ENCODE measurements around the gene ELF1. TPM values are rescaled to one million over a fixed set of nuclear protein-coding genes. Genes with fewer than 3 reads are reported as not detected.
"Not testable (repeated sequence)": the region's sequence is repeated elsewhere in the genome, so short reads cannot be mapped to it uniquely, and the experiment has no call there.

The ELF1 gene
- total RNA-seq, 1 donor from 2014 or later = 47.4 TPM

- H3K27me3 Mint-ChIP-seq = no peaks in the 10 kb centered on the region
- no peak overlapping the region for H3K27ac Mint-ChIP-seq
Observed at GRCh38 chr13:40982772-40983171, 36.3 kb downstream of the ELF1 start.

GRCh38 chr13:40981949-40982348, 37.2 kb downstream of the ELF1 start:
- no peak overlapping the region for H3K27ac Mint-ChIP-seq

More at GRCh38 chr13:40982772-40983171, 36.3 kb downstream of the ELF1 start:
- Mint-ChIP-seq H3K4me1 (ENCODE audit: unreplicated experiment) (peaks cover 22% of the 10 kb centered on the region), H3K4me3 (no peak overlapping the region), H3K9me3 (no peaks in the 10 kb centered on the region), H3K36me3 (no peaks in the 10 kb centered on the region)
- DNase-seq (ENCODE audit: extremely low spot score, unreplicated experiment) = no peak
- TF ChIP-seq, protein P1, sequence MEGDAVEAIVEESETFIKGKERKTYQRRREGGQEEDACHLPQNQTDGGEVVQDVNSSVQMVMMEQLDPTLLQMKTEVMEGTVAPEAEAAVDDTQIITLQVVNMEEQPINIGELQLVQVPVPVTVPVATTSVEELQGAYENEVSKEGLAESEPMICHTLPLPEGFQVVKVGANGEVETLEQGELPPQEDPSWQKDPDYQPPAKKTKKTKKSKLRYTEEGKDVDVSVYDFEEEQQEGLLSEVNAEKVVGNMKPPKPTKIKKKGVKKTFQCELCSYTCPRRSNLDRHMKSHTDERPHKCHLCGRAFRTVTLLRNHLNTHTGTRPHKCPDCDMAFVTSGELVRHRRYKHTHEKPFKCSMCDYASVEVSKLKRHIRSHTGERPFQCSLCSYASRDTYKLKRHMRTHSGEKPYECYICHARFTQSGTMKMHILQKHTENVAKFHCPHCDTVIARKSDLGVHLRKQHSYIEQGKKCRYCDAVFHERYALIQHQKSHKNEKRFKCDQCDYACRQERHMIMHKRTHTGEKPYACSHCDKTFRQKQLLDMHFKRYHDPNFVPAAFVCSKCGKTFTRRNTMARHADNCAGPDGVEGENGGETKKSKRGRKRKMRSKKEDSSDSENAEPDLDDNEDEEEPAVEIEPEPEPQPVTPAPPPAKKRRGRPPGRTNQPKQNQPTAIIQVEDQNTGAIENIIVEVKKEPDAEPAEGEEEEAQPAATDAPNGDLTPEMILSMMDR (conservative IDR thresholded peaks at IDR 0.05) = no peak

GRCh38 chr13:40981361-40981760, 37.8 kb downstream of the ELF1 start:
- DNase-seq (ENCODE audit: extremely low spot score, unreplicated experiment) = no peak
- no peak overlapping the region for H3K4me3 Mint-ChIP-seq
- TF ChIP-seq, protein P1 (conservative IDR thresholded peaks at IDR 0.05) = no peak
- no peaks in the 10 kb centered on the region for H3K27me3 Mint-ChIP-seq
- H3K9me3 Mint-ChIP-seq = no peaks in the 10 kb centered on the region
- peaks cover 19% of the 10 kb centered on the region for H3K4me1 Mint-ChIP-seq (ENCODE audit: unreplicated experiment)
- peaks cover 4% of the 10 kb centered on the region for H3K36me3 Mint-ChIP-seq
- peak overlapping the region; percentile 30 for H3K27ac Mint-ChIP-seq

More at GRCh38 chr13:40981949-40982348, 37.2 kb downstream of the ELF1 start:
- DNase-seq (ENCODE audit: extremely low spot score, unreplicated experiment) = no peak
- no peaks in the 10 kb centered on the region for H3K27me3 Mint-ChIP-seq
- H3K36me3 Mint-ChIP-seq = peaks cover 3% of the 10 kb centered on the region
- peaks cover 22% of the 10 kb centered on the region for H3K4me1 Mint-ChIP-seq (ENCODE audit: unreplicated experiment)
- no peaks in the 10 kb centered on the region for H3K9me3 Mint-ChIP-seq
- TF ChIP-seq, protein P1 (conservative IDR thresholded peaks at IDR 0.05) = no peak
- H3K4me3 Mint-ChIP-seq = no peak overlapping the region

GRCh38 chr13:40980461-40980860, 38.7 kb downstream of the ELF1 start:
- TF ChIP-seq, protein P1 (conservative IDR thresholded peaks at IDR 0.05) = no peak
- H3K4me3 Mint-ChIP-seq = no peak overlapping the region

DNA sequence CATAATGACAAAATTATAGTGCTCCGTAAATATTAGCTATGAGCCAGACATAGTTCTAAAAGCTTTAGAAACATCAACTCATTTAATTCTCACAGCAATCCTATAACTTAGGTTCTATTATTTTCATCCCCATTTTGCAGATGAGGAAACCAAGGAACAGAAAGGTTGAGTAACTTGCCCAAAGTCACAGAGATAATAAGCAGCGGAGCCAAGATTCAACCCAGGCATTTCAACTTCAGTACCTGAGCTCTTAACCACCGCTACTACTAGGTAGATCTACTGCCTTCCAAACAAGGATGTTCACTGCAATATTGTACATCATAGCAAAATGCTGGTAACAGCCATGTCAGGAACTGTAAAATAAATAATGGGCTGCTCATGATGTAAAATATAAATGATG, 39.9 kb downstream of the ELF1 start:
- Mint-ChIP-seq H3K27me3 (no peaks in the 10 kb centered on the region), H3K4me1 (ENCODE audit: unreplicated experiment) (peaks cover 24% of the 10 kb centered on the region), H3K9me3 (no peaks in the 10 kb centered on the region), H3K36me3 (peaks cover 4% of the 10 kb centered on the region), H3K27ac (no peak overlapping the region), H3K4me3 (no peak overlapping the region)
- no peak for DNase-seq (ENCODE audit: extremely low spot score, unreplicated experiment)
- TF ChIP-seq, protein P1 (conservative IDR thresholded peaks at IDR 0.05) = no peak

More at GRCh38 chr13:40980461-40980860, 38.7 kb downstream of the ELF1 start:
- Mint-ChIP-seq H3K4me1 (ENCODE audit: unreplicated experiment) (peaks cover 15% of the 10 kb centered on the region), H3K36me3 (peaks cover 4% of the 10 kb centered on the region), H3K27me3 (no peaks in the 10 kb centered on the region), H3K27ac (no peak overlapping the region), H3K9me3 (no peaks in the 10 kb centered on the region)
- DNase-seq (ENCODE audit: extremely low spot score, unreplicated experiment) = no peak

GRCh38 chr13:40978109-40978508, 41.0 kb downstream of the ELF1 start:
- peaks cover 17% of the 10 kb centered on the region for H3K4me1 Mint-ChIP-seq (ENCODE audit: unreplicated experiment)
- H3K4me3 Mint-ChIP-seq; H3K27me3 Mint-ChIP-seq; H3K36me3 Mint-ChIP-seq; H3K27ac Mint-ChIP-seq; DNase-seq (ENCODE audit: extremely low spot score, unreplicated experiment); H3K9me3 Mint-ChIP-seq: not testable (repeated sequence)

All from type B pancreatic cell (in vitro differentiated cells).